Measurements from ENCODE around the gene AKT2.

GRCh38 chr19:40214936-40215335 lies 70.2 kb downstream of the AKT2 start:
- TF ChIP-seq, protein P1, sequence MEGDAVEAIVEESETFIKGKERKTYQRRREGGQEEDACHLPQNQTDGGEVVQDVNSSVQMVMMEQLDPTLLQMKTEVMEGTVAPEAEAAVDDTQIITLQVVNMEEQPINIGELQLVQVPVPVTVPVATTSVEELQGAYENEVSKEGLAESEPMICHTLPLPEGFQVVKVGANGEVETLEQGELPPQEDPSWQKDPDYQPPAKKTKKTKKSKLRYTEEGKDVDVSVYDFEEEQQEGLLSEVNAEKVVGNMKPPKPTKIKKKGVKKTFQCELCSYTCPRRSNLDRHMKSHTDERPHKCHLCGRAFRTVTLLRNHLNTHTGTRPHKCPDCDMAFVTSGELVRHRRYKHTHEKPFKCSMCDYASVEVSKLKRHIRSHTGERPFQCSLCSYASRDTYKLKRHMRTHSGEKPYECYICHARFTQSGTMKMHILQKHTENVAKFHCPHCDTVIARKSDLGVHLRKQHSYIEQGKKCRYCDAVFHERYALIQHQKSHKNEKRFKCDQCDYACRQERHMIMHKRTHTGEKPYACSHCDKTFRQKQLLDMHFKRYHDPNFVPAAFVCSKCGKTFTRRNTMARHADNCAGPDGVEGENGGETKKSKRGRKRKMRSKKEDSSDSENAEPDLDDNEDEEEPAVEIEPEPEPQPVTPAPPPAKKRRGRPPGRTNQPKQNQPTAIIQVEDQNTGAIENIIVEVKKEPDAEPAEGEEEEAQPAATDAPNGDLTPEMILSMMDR (IDR thresholded peaks at IDR 0.05): no peak
- TF ChIP-seq POLR2A (IDR thresholded peaks at IDR 0.05): no peak
